BLaER1 treated with 17β-estradiol and CSF1 and Interleukin-3, amounts not matched to agents 10 nM and 100 nM (cell line): ENCODE measurements around the gene VPS54.
A peak's percentile ranks its signal among the peaks of the same experiment; 100 is the strongest.

Experiments
- H3K27ac ChIP-seq, 11 experiments: shearing (Covaris generic); formaldehyde crosslinking; 2 replicates each; pipeline ENCODE4 v1.8.1; 2022
- H3K27me3 ChIP-seq, 11 experiments: shearing (Covaris generic); formaldehyde crosslinking; 2 replicates each; pipeline ENCODE4 v1.8.1; 2022
- H3K36me3 ChIP-seq, 11 experiments: shearing (Covaris generic); formaldehyde crosslinking; 2 replicates each; pipeline ENCODE4 v1.8.1; 2022
- H3K4me1 ChIP-seq, 10 experiments: shearing (Covaris generic); formaldehyde crosslinking; 2 replicates each; pipeline ENCODE4 v1.8.1; 2022
- H3K4me2 ChIP-seq, 11 experiments: shearing (Covaris generic); formaldehyde crosslinking; 2 replicates each; pipeline ENCODE4 v1.8.1; 2022
- H3K4me3 ChIP-seq, 10 experiments: shearing (Covaris generic); formaldehyde crosslinking; 2 replicates each; pipeline ENCODE4 v1.8.1; 2022
- H3K9ac ChIP-seq, 11 experiments: shearing (Covaris generic); formaldehyde crosslinking; 2 replicates each; pipeline ENCODE4 v1.8.1; 2022
- H3K9me3 ChIP-seq, 11 experiments: shearing (Covaris generic); formaldehyde crosslinking; replicated peaks in 1 of 11; 2 replicates each; pipeline ENCODE4 v1.8.1; 2022
- H4K20me1 ChIP-seq, 11 experiments: shearing (Covaris generic); formaldehyde crosslinking; 2 replicates each; pipeline ENCODE4 v1.8.1; 2022
- Cebpa-rat ChIP-seq, 11 experiments: shearing (Covaris generic); IDR thresholded peaks; 2 replicates each; pipeline ENCODE4 v1.8.1; 2022

VPS54 gene

GRCh38 chr2:64014628-64015027 lies 4.6 kb downstream of the VPS54 start:
- H3K4me3 ChIP-seq, result no peak overlapping the region
- peaks cover 0 to 38% (median 13%) of the 10 kb centered on the region in 11 experiments; a peak in 10 of 22 replicates for H4K20me1 ChIP-seq
- peaks cover 12 to 31% (median 22%) of the 10 kb centered on the region in 10 experiments for H3K4me1 ChIP-seq
- H3K27ac ChIP-seq, result no peak overlapping the region
- H3K4me2 ChIP-seq, result no peak overlapping the region
- no peak for TF ChIP-seq Cebpa-rat (IDR thresholded peaks at IDR 0.05)
- H3K9ac ChIP-seq, result no peak overlapping the region
- peaks cover 0 to 4% (median 0%) of the 10 kb centered on the region in 11 experiments; a peak in 4 of 22 replicates for H3K9me3 ChIP-seq
- H3K27me3 ChIP-seq, result no peaks in the 10 kb centered on the region
- H3K36me3 ChIP-seq, result peaks cover 0 to 9% (median 0%) of the 10 kb centered on the region in 11 experiments; a peak in 3 of 22 replicates

DNA sequence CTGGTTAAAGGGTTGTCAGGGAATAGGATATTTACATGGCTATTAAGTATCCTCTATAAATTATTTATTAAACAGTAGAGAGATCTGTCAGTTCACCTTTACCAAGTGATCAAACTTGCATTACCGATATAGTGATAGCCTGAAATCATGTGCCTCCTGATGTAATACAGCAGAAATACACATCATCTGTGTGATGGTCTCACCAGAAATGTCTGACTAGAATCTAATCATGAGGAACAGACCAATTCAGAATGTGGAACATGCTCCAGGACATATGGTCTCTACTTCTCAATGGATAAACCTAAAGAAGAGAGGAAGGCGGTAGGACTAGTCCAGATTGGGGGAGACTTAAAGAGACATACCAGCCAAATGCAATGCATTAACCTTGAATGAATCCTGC lies 6.2 kb downstream of the VPS54 start:
- Histone ChIP-seq H3K36me3 (peaks cover 0 to 17% (median 8%) of the 10 kb centered on the region in 11 experiments; a peak in 10 of 22 replicates), H3K27me3 (no peaks in the 10 kb centered on the region), H3K27ac (no peak overlapping the region), H3K4me3 (no peak overlapping the region), H3K4me2 (no peak overlapping the region), H3K9me3 (peaks cover 0 to 15% (median 5%) of the 10 kb centered on the region in 11 experiments; a peak in 7 of 22 replicates), H4K20me1 (peaks cover 0 to 50% (median 14%) of the 10 kb centered on the region in 11 experiments; a peak in 10 of 22 replicates), H3K4me1 (peaks cover 7 to 29% (median 19%) of the 10 kb centered on the region in 10 experiments; a peak in 19 of 20 replicates), H3K9ac (no peak overlapping the region)
- TF ChIP-seq Cebpa-rat (IDR thresholded peaks at IDR 0.05), result no peak

DNA sequence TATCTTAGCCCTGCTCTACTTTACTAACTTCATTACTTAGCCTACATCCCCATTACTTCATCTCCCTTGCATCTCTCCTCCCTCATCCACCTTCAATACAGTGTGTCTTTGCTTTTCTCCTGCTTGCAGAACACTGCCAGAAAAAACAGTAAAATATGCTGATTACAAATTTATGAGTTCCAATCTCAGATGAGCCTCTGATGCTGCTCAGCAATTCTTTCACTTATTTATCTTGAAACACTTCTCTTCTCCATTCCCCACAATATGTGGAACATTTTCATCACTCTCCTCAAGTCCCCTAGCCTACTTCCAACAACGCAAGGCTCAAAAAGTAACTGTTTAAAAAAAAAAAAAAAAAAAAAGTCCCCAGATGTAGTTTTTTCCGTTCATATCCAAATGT lies 7.1 kb downstream of the VPS54 start:
- Histone ChIP-seq H3K36me3 (peaks cover 1 to 24% (median 11%) of the 10 kb centered on the region in 11 experiments; a peak in 19 of 22 replicates), H3K4me1 (peaks cover 0 to 22% (median 13%) of the 10 kb centered on the region in 10 experiments; a peak in 17 of 20 replicates), H3K4me2 (no peak overlapping the region), H3K9me3 (peaks cover 0 to 16% (median 6%) of the 10 kb centered on the region in 11 experiments; a peak in 9 of 22 replicates), H3K9ac (no peak overlapping the region), H3K27me3 (no peaks in the 10 kb centered on the region), H4K20me1 (peaks cover 0 to 53% (median 12%) of the 10 kb centered on the region in 11 experiments; a peak in 10 of 22 replicates), H3K27ac (no peak overlapping the region), H3K4me3 (no peak overlapping the region)
- TF ChIP-seq Cebpa-rat (IDR thresholded peaks at IDR 0.05), result no peak

GRCh38 chr2:64008434-64009009 lies 10.7 kb downstream of the VPS54 start:
- Histone ChIP-seq H3K4me1 (no peaks in the 10 kb centered on the region), H3K27me3 (no peaks in the 10 kb centered on the region), H3K9ac (no peak overlapping the region), H3K36me3 (peaks cover 14 to 35% (median 26%) of the 10 kb centered on the region in 11 experiments; a peak in 21 of 22 replicates), H3K4me3 (no peak overlapping the region), H3K27ac (no peak overlapping the region), H4K20me1 (peaks cover 0 to 37% (median 7%) of the 10 kb centered on the region in 11 experiments; a peak in 8 of 22 replicates), H3K4me2 (no peak overlapping the region), H3K9me3 (peaks cover 0 to 27% (median 13%) of the 10 kb centered on the region in 11 experiments; a peak in 12 of 22 replicates)
- peak in 1 of 11 experiments; percentile 41; a peak in 1 of 22 replicates for TF ChIP-seq Cebpa-rat (IDR thresholded peaks at IDR 0.05)

DNA sequence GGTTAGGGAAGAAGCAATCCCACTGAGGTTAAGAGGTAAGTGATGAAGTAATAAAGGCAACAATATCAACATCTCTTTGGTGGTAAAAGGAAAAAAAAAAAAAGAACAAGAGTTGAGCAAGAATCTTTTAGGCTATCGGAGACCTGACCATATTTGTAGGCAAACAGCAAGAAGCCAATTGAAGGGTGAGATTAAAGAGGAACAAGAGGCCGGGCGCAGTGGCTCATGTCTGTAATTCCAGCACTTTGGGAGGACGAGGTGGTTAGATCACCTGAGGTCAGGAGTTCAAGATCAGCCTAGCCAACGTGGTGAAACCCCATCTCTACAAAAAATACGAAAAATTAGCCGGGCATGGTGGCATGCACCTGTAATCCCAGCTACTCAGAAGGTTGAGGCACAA lies 11.3 kb downstream of the VPS54 start:
- Histone ChIP-seq H3K27ac (no peak overlapping the region), H3K9ac (no peak overlapping the region), H3K4me1 (no peaks in the 10 kb centered on the region), H3K9me3 (peaks cover 0 to 27% (median 13%) of the 10 kb centered on the region in 11 experiments; a peak in 12 of 22 replicates), H3K4me2 (no peak overlapping the region), H3K4me3 (no peak overlapping the region), H4K20me1 (peaks cover 0 to 34% (median 4%) of the 10 kb centered on the region in 11 experiments; a peak in 8 of 22 replicates), H3K36me3 (peaks cover 14 to 35% (median 24%) of the 10 kb centered on the region in 11 experiments; a peak in 21 of 22 replicates), H3K27me3 (no peaks in the 10 kb centered on the region)
- TF ChIP-seq Cebpa-rat (IDR thresholded peaks at IDR 0.05), result no peak

DNA sequence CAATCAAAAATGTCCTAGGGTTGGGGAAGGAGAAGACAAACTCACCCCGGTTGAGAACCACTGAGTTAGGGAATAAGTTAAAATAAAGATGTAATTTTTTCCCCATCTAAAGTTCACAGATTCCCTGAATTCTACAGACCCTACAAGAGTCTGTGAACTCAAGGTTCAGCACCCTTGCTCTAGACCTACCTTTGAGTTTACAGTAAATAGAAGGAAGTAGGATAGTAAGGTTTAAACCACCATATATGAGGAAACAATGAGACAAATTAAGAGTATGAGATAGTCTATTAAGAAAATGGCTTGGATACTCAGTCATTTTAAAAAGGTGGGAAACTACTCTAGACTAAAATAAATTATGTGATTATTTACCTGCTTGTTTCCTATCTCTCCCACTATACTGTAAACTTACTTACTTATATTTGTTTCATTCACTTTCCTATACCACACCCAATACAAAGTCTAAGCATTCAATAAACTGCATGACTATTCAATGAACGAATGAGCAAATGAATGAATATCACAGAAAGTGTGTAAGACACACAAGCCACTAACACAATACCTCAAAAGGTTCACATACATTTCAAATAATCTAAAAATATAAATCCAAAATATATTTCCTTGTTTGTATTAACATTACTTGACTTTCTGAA lies 13.4 kb downstream of the VPS54 start:
- peaks cover 6 to 40% (median 25%) of the 10 kb centered on the region in 11 experiments; a peak in 19 of 22 replicates for H3K9me3 ChIP-seq
- peaks cover 0 to 23% (median 0%) of the 10 kb centered on the region in 11 experiments; a peak in 3 of 22 replicates for H4K20me1 ChIP-seq
- peaks cover 26 to 53% (median 38%) of the 10 kb centered on the region in 11 experiments for H3K36me3 ChIP-seq
- TF ChIP-seq Cebpa-rat (IDR thresholded peaks at IDR 0.05), result no peak
- no peak overlapping the region for H3K9ac ChIP-seq
- no peak overlapping the region for H3K27ac ChIP-seq
- H3K4me1 ChIP-seq, result no peaks in the 10 kb centered on the region
- no peak overlapping the region for H3K4me3 ChIP-seq
- no peak overlapping the region for H3K4me2 ChIP-seq
- H3K27me3 ChIP-seq, result no peaks in the 10 kb centered on the region

DNA sequence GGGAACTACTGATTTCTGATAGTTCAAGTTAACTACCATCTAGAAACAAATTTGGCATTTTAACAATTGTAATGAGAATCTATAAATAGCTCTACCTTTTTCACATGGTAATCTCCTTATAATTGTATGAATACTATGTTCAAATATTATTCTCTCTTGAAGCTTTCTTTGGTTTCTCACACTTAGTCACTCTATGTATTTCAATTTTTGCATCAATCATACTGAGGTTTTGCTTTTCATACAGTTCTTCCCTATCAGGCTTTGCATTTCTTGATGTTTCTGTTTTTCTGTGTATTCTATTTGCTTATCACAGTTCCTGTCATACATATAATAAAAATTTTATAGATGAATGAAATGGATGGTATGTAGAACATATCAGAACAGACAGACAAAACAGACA lies 16.0 kb downstream of the VPS54 start:
- H3K4me3 ChIP-seq, result no peak overlapping the region
- H3K27ac ChIP-seq, result no peak overlapping the region
- no peak for TF ChIP-seq Cebpa-rat (IDR thresholded peaks at IDR 0.05)
- H3K27me3 ChIP-seq, result no peaks in the 10 kb centered on the region
- H3K36me3 ChIP-seq, result peaks cover 44 to 73% (median 52%) of the 10 kb centered on the region in 11 experiments
- H3K9ac ChIP-seq, result no peak overlapping the region
- H3K4me1 ChIP-seq, result no peaks in the 10 kb centered on the region
- H3K9me3 ChIP-seq, result peaks cover 31 to 54% (median 46%) of the 10 kb centered on the region in 11 experiments
- H3K4me2 ChIP-seq, result no peak overlapping the region
- peaks cover 0 to 12% (median 0%) of the 10 kb centered on the region in 11 experiments; a peak in 3 of 22 replicates for H4K20me1 ChIP-seq

GRCh38 chr2:64001382-64002101 lies 17.7 kb downstream of the VPS54 start:
- no peak for TF ChIP-seq Cebpa-rat (IDR thresholded peaks at IDR 0.05)
- peaks cover 48 to 64% (median 55%) of the 10 kb centered on the region in 11 experiments for H3K9me3 ChIP-seq
- H3K4me1 ChIP-seq, result no peaks in the 10 kb centered on the region
- peaks cover 34 to 75% (median 46%) of the 10 kb centered on the region in 11 experiments for H3K36me3 ChIP-seq
- no peaks in the 10 kb centered on the region for H3K27me3 ChIP-seq
- H3K4me2 ChIP-seq, result no peak overlapping the region
- H3K27ac ChIP-seq, result no peak overlapping the region
- peaks cover 0 to 7% (median 0%) of the 10 kb centered on the region in 11 experiments; a peak in 2 of 22 replicates for H4K20me1 ChIP-seq
- no peak overlapping the region for H3K4me3 ChIP-seq
- no peak overlapping the region for H3K9ac ChIP-seq
